ENCODE results near the gene SLC25A41. TPM values are rescaled to one million over a fixed set of nuclear protein-coding genes. Genes with fewer than 3 reads are reported as not detected.
A peak's percentile ranks its signal among the peaks of the same experiment; 100 is the strongest.

Gene SLC25A41
- polyA plus RNA-seq, 1 donor: 0.41 TPM

- DNase-seq: no peak
Observed at GRCh38 chr19:6427131-6427530, 6.4 kb downstream of the SLC25A41 start.

GRCh38 chr19:6425732-6426620 lies 7.6 kb downstream of the SLC25A41 start:
- no peak for DNase-seq

GRCh38 chr19:6424939-6425731 lies 8.4 kb downstream of the SLC25A41 start:
- peak; percentile 100 for DNase-seq

GRCh38 chr19:6424195-6424938 lies 9.2 kb downstream of the SLC25A41 start, which contains the start of gene KHSRP:
KHSRP (minus strand) TSS chr19:6424811; CDS start chr19:6424701, 110 bp downstream.
- no peak for DNase-seq

GRCh38 chr19:6423499-6424194 lies 9.9 kb downstream of the SLC25A41 start:
- DNase-seq: no peak

- DNase-seq: no peak
Observed at GRCh38 chr19:6421075-6422014, 12.2 kb downstream of the SLC25A41 start.

GRCh38 chr19:6418562-6418932 lies 15.0 kb downstream of the SLC25A41 start:
- DNase-seq: no peak

- no peak for DNase-seq
Observed at GRCh38 chr19:6417713-6418561, 15.6 kb downstream of the SLC25A41 start.

GRCh38 chr19:6416658-6417405 lies 16.7 kb downstream of the SLC25A41 start:
- no peak for DNase-seq

- no peak for DNase-seq
Observed at GRCh38 chr19:6415591-6416190, 17.9 kb downstream of the SLC25A41 start.

- DNase-seq: no peak
Observed at GRCh38 chr19:6414793-6415590, 18.6 kb downstream of the SLC25A41 start.

GRCh38 chr19:6413721-6414643 lies 19.6 kb downstream of the SLC25A41 start:
- DNase-seq: no peak

GRCh38 chr19:6413291-6413690 lies 20.3 kb downstream of the SLC25A41 start:
- DNase-seq: no peak

- DNase-seq: no peak
Observed at GRCh38 chr19:6412447-6413091, 21.0 kb downstream of the SLC25A41 start.

GRCh38 chr19:6412061-6412446 lies 21.5 kb downstream of the SLC25A41 start:
- no peak for DNase-seq

GRCh38 chr19:6409346-6409745 lies 24.2 kb downstream of the SLC25A41 start:
- DNase-seq: no peak

All from hindlimb muscle (tissue), 1 donor.